ENCODE measurements around the gene STK11IP.

GRCh38 chr2:219595256-219595655, 2.4 kb upstream of the STK11IP start:
- TF ChIP-seq POLR2A (IDR thresholded peaks at IDR 0.05; ENCODE audit: low read depth, low read length) (no peak), CTCF (conservative IDR thresholded peaks at IDR 0.05; ENCODE audit: low read depth, low read length) (no peak), BHLHE40 (IDR thresholded peaks at IDR 0.05; ENCODE audit: low read depth, low read length) (no peak)

All from IMR-90 (cell line).